Pons (tissue), 1 donor: ENCODE measurements around the gene C18orf63.

Source experiments
- DNase-seq: peaks from one replicate; pipeline ENCODE4 v3.0.0-alpha.2; 2016; ENCODE audit warnings: low spot score

C18orf63 gene

DNA sequence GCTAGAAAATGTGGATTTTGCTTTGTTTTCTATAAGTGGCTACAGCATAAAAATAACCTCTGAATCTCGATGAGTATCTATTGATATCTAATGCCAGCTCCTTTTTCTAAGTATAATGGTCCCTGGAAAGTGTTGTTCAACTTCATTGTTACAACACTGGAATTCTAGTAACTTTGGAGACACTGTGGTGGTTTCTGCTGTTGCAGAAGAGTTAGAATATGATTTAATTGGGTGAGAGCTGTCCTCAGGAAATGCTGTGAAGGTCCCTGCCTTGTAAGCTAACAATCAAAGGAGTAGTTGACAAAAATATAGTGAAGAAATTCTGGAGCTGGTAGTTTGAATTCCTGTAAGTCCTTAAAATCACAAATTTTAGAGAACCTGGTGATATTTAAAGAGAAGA, 62.1 kb downstream of the C18orf63 start:
- DNase-seq: no peak

DNA sequence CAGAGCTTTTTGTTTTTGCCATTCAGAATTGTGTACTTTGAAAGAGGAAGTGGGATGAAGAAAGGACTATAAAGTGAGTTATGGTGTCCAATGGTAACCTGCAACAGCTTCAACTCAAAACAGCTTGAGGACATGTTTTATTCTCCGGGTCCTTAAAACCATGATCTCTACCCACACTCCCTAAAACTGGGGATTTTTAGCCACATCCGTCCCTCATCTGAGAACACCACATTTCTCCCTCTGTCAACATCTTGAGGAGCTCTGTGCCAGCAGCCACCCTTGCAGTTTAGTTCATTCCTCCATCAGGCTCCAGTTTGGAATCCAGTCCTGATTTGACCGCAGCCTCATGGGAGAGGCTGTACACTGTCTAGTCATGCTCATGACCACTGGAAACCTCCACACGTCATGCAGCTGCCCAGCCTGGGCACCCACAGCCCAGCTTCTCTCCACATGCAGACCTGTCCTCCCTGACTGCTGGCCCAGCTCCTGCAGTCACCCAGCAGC, 62.6 kb downstream of the C18orf63 start:
- DNase-seq: no peak

DNA sequence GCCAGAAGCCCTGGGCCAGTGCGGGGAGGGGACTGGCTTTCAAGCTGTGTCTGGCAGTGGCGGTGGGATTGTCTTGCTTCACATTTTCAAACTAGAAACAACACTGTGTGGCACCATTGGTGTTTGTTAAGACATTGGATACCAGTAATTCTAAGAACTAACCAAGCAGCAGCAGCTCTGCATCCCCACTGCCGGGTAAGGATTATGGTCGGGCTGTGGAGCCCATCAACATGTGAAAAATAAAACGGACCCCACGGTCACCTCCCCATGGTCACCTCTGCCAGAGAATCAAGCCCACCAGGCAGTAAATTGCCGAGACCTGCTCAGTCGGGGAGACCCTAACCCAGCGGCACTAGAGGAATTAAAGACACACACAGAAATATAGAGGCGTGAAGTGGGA, 65.3 kb downstream of the C18orf63 start:
- no peak for DNase-seq

DNA sequence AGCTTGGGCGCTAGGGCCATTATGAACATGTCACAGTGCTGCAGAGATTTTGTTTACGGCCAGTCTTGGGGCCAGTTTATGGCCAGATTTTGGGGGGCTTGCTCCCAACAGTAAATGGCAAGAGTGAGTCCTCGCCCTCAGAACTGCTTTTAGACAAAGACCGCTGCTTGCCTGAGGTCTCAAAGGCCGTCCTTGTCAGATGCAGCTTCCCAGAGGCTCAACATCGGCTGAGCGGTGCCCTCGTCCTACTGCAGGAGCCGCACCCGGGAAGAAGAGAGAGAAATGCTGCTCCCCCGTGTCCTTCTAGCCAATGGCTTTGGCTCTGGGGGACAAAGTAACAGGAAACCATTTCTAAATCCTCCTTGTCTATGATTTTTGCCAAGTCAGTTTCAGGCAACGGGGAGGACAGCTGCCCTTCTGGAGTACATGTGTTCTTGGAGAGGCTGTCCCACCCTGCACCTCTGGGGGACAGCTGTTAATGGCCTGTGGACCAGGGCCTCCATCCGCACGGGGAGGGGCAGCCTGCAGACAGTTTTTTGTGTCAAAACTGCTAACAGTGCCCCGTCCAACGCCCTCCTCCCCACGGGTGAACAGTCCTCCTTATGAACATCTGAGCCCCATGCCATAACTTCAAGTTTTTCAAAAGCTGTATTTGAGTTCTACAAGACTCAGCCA, 66.1 kb downstream of the C18orf63 start:
- DNase-seq: no peak

DNA sequence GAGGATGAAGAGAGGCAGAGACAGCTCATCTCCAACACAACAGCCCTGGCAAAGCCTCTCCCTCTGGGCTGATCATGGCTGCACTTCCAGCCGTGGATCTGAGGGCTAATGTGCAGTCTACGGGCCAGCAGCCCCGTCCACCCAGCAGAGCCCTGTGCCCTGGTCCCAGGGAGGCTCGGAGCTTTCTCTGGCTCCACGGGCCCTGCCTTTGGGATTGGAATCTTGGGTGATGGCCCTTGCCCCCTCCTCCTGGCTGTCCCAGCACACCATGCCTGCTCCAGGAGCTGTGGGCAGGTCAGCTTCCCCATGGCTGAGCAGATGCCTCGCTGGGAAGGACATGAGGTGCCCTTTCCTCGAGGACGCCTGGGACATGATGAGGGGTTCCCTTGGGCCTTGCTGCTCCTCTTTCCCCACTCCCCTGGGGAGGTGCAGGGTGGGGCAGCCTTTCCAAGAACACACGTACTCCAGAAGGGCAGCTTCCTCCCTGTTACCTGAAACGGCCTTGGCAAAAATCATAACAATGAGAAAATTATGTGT, 66.9 kb downstream of the C18orf63 start:
- no peak for DNase-seq

DNA sequence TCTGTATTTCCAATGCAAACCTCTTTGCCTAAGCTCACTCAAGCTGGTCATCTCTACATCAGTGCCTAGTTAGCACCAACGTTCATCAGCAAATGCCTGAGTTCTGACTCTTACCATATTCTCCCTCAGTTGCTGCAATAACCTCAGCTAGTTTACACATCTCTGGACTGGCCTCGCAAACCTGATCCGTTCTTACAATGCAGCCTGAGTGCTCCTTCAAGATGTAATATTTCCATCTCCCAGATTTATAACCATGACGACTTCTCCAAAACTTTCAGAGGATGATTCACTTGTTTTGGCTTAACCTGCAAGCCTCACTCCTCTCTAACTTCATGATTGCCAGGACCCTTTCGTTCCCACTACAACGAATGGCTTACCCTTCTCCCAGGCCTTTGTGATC, 71.7 kb downstream of the C18orf63 start:
- no peak for DNase-seq

DNA sequence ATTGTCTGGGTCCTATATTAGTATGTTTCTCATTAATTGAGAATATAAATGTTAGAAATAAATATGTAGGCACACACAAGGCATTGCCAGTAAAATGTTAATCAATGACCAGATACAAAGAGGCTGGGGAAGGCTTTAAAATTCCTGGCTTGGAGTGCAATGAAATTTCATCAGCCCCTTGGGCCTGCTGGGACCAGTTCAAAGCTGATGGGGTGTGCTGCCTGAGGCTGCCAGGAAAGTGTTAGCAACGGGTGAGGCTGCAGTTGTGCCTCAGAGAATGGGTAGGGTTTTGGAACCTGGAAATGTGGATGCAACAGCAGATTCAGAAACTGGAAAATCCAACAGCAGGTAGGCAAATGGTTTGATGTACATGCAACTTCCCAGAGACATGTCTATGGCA, 72.6 kb downstream of the C18orf63 start:
- no peak for DNase-seq

DNA sequence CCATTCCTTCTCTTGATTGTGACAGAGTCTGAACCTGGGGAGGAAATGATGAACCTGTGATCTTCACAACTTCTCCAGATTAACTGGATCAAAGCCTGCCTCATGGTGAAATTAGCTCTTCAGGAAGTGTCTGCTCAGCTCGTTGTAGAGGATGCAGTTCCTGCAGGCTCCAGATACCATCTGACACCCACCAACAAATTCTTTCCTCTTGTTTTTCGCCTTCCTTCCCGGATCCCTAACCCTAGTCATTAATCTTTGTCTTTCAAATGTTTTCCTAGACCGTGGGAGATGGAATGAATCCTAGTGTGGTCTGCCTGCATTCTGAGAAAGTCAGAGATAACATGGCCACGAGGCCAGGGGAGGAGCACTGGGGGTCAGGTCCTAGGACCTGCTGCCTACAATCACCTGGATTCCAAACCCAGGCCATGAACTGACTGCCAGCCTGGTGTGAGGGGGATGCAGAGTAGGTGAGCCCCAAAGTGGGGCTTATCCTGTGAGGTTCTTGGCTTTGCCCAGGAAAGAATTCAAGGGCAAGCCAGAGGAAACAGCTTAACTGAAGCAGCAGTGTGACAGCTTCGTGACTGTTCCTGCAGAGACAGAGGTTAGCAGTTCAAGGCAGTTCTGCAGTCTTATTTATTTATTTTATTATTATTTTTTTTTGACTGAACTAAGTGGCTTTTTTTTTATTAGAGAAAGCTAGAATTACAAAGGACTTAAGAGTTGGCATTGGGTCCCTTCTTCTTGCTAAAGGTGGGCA, 73.7 kb downstream of the C18orf63 start:
- DNase-seq: no peak

DNA sequence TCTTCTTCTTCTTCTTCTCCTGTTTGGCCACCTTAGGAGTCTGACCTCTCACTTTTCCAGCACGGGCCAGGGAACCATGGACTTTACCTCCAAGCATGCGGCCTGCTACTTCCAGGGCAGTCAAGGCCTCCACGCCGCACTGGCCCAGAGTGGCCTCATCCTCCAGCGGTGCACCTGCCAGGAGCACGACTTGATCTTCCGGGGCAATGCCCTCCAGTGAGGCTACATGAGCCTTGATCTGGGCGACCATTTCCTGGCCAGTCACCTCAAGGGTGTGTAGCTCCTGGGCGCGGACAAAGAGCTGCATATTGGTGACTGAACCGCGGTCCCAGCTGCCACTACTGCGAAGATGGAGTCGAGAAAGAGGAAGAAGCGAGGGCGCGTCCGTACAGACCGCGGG, 74.4 kb downstream of the C18orf63 start:
- no peak for DNase-seq

DNA sequence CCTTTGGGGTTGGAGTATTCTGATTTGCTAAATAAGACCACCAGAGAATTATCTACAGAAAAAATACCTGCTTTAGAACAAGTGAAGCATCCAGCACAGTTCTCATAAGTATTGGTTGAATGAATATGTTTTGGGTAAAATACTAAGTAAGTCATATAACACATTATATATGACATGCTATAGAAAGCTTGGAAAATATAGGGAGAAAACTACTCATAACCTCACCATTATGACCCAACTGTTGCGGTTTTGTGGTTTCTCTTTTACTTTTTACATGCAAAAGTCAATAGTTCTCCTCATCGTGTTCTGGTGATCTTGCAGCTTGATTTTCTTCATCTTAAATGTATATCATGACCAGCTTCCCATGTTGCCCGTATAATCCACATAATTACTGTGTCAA, 75.3 kb downstream of the C18orf63 start:
- no peak for DNase-seq

DNA sequence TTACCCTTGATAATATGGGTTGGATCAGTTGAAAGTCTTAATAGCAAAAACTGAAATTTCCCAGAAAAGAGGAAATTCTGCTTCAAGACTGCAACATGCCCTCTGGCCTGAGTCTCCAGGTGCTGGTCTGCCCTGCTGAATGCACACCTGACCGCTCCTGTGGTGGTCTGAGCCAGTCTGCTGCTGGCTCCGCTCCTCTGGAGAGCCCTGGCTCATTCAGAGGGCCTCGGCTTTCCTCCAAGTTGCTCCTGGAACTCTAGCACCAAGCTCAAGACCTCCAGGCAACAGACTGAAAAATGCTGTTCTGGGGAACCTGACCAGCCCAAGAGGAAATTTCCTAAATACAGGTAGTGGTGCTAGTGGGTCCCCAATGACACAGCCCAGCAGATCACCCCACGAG, 76.7 kb downstream of the C18orf63 start:
- no peak for DNase-seq

DNA sequence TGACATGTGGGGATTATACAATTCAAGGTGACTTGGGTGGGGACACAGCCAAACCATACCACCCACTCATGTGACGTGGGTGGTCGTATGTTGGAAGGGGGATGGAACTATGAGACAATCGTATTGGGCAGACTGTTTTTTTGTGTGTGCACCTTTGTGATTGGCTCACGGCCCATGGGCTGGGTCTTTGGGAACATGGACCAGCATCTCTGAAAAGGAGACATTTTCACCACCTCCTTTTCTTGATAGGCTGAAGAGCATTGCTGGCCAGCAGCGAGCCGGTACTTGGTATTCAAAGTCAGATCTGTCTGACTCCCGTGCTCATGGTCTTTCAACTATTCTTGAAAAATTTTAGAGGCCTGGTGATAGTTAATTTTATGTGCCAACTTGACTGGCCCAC, 79.4 kb downstream of the C18orf63 start:
- DNase-seq: no peak

DNA sequence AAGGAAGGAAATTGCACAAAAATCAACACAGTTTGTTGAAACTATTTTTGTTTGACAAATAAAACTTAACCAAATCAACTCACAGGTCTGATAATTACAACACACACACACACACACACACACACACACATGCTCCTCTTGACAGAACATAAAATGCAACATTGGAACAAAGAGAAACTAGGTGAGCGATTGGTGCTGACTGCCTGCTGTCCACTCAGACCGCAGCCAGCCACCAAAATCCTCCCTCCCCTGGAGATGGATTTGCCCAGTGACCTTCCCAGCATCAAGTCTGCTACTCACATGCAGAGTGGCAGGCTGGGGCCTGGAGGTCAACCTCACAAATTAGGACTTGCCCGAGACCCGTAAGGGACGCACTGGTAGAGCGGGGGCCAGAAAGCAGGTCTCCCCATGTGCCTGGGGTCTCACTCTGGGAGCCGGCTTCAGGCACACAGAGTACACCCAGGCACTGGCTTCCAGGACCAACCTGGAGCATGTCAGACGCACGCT, 80.1 kb downstream of the C18orf63 start:
- no peak for DNase-seq

DNA sequence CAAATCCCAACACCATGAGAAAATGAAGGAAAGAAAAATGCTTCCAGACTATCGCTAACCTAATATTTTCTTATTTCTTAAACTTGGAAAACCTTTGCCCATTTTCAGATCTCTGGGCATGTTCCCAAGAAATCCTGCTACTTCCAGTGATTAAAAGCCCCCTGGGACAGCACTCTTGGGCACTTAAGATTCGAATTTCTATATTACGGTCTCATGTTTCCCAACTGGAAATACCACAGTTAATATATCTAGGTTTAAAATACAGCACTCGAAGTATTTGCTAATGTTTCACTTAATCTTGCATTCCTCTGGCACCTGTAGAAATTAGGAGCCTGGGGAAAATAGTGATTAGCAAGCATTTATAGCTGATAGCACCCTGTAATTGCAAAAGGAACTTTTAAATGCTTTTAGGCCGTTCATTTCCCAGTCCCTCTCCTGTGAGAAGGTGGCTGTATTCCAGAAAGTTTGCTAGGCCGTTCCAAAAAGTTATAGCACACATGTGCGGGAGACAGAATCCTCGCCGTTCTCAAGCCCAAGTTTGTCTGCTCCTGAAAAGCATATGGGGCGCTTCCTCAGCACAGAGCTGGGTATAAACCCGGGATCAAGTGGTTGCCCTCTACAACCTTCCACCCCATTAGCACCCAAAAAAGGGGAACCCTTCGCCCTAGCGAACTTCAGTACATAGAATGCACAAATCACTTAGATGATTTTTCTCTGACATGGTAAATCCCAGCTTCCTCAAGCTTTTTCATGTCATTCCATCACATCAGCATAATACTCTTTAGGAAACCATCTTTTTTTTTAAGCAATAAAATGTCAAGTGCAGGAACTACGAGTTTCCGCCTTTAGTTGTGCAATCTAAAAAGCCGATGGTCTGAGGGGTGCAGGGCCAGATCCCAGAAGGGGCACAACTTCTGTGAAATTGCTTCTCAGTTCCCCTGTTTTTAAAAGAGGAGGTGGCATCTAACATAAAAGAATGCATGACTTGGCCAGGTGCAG, 80.8 kb downstream of the C18orf63 start:
- DNase-seq: no peak

DNA sequence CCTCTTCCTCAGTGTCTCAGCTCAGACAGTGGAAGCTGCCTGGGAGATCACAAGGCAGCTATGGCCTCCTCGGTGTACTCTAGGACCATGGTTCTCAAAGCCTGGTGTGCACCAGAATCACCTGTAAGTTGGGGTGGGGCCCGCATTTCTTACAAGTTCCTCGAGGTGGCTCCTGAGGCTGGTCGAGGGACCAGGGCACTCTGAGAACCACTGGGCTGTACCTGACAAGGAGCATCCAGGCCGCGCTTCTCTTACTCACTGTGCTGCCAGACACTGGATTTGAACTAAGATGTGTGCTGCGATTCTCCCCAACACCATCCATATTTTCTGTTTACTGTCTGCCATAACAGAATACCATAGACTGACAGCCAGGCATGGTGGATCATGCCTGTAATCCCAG, 81.9 kb downstream of the C18orf63 start:
- DNase-seq: no peak

DNA sequence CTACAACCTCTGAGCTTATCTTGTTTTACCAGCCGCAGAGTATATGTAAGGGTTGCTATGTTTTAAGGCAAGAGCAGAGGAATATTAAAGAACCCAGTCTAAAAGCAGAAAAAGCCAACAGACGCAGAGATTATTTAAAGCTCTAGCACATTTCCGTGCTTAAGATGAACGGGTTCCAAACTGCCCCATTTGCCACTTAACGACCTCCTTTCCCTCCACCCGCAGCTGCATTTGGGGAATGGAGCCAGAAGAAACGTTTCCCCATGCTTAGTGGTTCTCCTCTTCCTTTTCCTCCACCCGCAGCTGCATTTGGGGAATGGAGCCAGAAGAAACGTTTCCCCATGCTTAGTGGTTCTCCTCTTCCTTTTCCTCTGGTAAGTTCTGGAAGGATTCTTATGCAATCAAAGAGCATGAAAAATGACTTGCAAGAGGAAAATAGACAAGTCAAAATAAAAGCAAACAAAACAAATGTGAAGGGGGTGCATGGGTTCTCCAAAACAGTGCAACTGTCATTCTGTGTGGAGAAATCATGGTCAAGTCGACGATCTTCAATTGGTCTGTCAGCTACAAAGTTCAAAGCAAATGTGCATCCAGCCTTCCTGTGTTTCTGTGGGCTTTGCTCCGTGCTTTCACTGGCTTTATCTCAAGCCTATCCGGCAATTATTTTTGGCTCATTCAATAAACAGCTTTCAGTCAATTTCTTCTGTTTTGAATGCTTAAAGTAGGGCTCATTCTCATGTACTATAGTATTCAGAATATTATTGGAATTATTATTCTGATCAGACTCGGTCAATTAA, 83.7 kb downstream of the C18orf63 start:
- peak; percentile 21 for DNase-seq

DNA sequence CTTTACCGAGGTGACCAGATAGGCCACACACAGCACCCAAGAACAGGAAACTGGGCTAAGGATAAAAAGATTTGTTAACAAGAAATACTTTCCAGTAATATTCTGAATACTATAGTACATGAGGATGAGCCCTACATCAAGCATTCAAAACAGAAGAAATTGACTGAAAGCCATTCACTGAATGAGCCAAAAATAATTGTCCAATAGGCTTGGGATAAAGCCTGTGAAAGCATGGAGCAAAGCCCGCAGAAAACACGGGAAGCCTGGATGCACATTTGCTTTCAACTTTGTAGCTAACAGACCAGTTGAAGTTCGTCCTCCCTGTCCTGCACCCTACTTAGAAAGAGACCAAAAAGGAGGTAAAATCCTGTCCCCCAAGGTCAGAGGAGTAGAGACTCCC, 85.2 kb downstream of the C18orf63 start:
- no peak for DNase-seq

DNA sequence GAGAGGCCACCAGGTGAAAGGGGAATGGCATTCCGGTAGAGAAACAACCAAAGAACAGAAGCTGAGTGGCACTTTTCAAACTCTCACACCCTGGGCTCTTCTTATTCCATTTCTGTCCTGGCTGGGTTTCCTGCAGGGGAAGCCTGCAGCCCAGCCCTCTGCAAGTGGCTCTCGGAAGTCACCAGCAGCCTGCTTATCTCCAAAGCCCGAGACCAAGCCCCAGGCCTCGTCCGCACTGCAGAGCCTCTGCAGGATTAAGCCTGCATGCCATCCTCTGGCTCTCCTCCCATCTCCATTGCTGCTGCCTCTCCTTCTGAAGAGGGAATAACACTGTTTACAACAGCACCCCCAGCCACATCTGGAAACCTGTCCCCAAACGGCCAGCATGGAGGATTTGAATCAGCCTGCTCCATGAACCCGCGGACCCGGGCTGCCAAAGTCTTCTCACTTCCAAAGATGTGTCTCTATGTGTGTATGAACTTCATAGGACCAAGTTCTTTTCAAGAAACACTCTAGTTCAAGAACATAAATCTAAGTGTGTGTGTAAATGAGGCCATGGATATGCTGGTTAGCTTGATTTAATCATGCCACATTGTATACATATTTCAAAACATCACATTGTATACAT, 87.3 kb downstream of the C18orf63 start:
- DNase-seq: no peak

DNA sequence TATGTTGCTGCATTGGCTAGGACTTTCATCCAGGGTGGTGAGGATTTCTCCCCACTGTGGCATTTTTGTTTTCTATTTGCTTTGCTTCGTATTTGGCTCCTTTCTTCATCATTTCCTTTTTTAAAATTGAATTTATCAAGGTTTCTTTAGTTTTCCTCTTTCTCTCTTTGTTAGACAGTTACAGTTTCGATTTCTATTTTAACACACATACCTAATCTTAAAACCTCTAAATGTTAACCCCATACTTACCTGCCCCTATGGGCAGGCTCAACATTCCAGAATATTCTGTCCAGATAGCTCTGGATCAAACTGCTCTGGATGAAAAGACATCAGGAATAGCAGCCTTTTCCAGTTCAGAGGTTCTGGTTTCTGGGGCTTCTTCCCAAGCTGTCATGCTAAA, 92.2 kb downstream of the C18orf63 start:
- no peak for DNase-seq
